ENCODE data around the gene SLC25A24. TPM values are rescaled to one million over a fixed set of nuclear protein-coding genes. Genes with fewer than 3 reads are reported as not detected.

SLC25A24 gene
- total RNA-seq, 1 donor from 2014 or later, result 46.9 TPM

- Mint-ChIP-seq H3K4me3 (ENCODE audit: low read depth) (no peak overlapping the region), H3K4me1 (ENCODE audit: low read depth) (peaks cover 4% of the 10 kb centered on the region), H3K36me3 (ENCODE audit: insufficient read depth) (no peaks in the 10 kb centered on the region), H3K27me3 (peaks cover 70% of the 10 kb centered on the region), H3K27ac (no peak overlapping the region), H3K9me3 (ENCODE audit: low read depth) (no peaks in the 10 kb centered on the region)
- DNase-seq (ENCODE audit: low spot score, unreplicated experiment), result no peak
- TF ChIP-seq, protein P1, sequence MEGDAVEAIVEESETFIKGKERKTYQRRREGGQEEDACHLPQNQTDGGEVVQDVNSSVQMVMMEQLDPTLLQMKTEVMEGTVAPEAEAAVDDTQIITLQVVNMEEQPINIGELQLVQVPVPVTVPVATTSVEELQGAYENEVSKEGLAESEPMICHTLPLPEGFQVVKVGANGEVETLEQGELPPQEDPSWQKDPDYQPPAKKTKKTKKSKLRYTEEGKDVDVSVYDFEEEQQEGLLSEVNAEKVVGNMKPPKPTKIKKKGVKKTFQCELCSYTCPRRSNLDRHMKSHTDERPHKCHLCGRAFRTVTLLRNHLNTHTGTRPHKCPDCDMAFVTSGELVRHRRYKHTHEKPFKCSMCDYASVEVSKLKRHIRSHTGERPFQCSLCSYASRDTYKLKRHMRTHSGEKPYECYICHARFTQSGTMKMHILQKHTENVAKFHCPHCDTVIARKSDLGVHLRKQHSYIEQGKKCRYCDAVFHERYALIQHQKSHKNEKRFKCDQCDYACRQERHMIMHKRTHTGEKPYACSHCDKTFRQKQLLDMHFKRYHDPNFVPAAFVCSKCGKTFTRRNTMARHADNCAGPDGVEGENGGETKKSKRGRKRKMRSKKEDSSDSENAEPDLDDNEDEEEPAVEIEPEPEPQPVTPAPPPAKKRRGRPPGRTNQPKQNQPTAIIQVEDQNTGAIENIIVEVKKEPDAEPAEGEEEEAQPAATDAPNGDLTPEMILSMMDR (IDR thresholded peaks at IDR 0.05; ENCODE audit: unreplicated experiment), result no peak
Measured at GRCh38 chr1:108120163-108120562, 80.0 kb downstream of the SLC25A24 start.

GRCh38 chr1:108119500-108119899 is 80.6 kb downstream of the SLC25A24 start:
- H3K4me1 Mint-ChIP-seq (ENCODE audit: low read depth), result peaks cover 1% of the 10 kb centered on the region
- TF ChIP-seq, protein P1 (IDR thresholded peaks at IDR 0.05; ENCODE audit: unreplicated experiment), result no peak
- H3K36me3 Mint-ChIP-seq (ENCODE audit: insufficient read depth), result no peaks in the 10 kb centered on the region
- no peaks in the 10 kb centered on the region for H3K9me3 Mint-ChIP-seq (ENCODE audit: low read depth)
- H3K27ac Mint-ChIP-seq, result no peak overlapping the region
- no peak overlapping the region for H3K4me3 Mint-ChIP-seq (ENCODE audit: low read depth)
- DNase-seq (ENCODE audit: low spot score, unreplicated experiment), result no peak
- peaks cover 66% of the 10 kb centered on the region for H3K27me3 Mint-ChIP-seq

- H3K27ac Mint-ChIP-seq, result no peak overlapping the region
- H3K36me3 Mint-ChIP-seq (ENCODE audit: insufficient read depth), result no peaks in the 10 kb centered on the region
- H3K9me3 Mint-ChIP-seq (ENCODE audit: low read depth), result no peaks in the 10 kb centered on the region
- peaks cover 55% of the 10 kb centered on the region for H3K27me3 Mint-ChIP-seq
- TF ChIP-seq, protein P1 (IDR thresholded peaks at IDR 0.05; ENCODE audit: unreplicated experiment), result no peak
- no peak for DNase-seq (ENCODE audit: low spot score, unreplicated experiment)
- no peak overlapping the region for H3K4me3 Mint-ChIP-seq (ENCODE audit: low read depth)
- no peaks in the 10 kb centered on the region for H3K4me1 Mint-ChIP-seq (ENCODE audit: low read depth)
Measured at GRCh38 chr1:108117945-108118902, 81.9 kb downstream of the SLC25A24 start.

DNA sequence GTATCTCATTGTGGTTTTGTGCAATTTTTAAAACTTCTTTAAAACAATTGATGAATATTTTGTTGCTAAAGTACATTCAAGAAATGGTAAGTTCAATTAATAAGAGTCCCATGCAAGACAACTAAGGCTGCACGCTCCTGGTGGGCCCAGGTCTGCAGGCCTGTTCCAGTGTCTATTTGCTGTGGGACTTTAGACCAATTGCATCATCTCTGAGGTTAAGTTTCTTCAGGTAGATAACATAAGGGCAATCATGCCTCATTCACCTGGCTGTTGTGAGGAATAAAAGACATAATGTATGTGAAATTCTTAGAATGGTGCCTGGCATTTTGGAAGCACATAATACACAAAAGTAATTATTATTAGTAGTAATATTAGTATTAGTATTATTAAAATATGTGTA is 82.9 kb downstream of the SLC25A24 start:
- Mint-ChIP-seq H3K27ac (no peak overlapping the region), H3K36me3 (ENCODE audit: insufficient read depth) (no peaks in the 10 kb centered on the region), H3K4me1 (ENCODE audit: low read depth) (no peaks in the 10 kb centered on the region), H3K9me3 (ENCODE audit: low read depth) (no peaks in the 10 kb centered on the region), H3K27me3 (peaks cover 45% of the 10 kb centered on the region), H3K4me3 (ENCODE audit: low read depth) (no peak overlapping the region)
- TF ChIP-seq, protein P1 (IDR thresholded peaks at IDR 0.05; ENCODE audit: unreplicated experiment), result no peak
- no peak for DNase-seq (ENCODE audit: low spot score, unreplicated experiment)

DNA sequence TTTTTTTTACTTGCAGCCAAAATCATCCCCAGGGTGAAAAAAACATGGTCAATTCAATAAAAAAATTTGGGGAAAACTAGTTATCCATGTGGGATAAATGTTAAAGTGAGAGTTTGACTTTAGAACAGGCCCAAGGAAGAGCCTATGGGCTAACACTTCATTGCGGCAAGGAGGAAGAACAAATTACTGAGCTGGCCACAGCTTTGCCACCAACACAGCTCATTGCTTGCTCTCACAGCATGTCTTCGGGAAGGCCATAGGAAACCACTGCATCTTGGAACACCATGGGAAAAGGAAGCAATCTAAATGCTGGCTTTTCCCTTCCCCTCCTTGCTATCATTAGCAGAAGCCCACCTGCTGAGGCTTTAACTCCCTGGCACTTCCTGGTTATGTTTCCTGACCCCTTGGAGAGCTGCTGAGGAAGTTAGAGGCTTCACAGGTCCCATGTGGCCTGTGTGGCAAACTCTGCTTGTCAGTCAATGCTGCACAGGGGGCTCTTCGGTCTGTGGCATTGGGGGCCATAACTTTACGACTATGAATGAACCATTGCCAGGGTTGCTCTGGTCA is 86.0 kb downstream of the SLC25A24 start:
- H3K4me3 Mint-ChIP-seq (ENCODE audit: low read depth), result no peak overlapping the region

More for the DNA sequence above, 86.0 kb downstream of the SLC25A24 start:
- Mint-ChIP-seq H3K36me3 (ENCODE audit: insufficient read depth) (no peaks in the 10 kb centered on the region), H3K4me1 (ENCODE audit: low read depth) (no peaks in the 10 kb centered on the region), H3K27ac (no peak overlapping the region), H3K9me3 (ENCODE audit: low read depth) (no peaks in the 10 kb centered on the region), H3K27me3 (peaks cover 20% of the 10 kb centered on the region)
- TF ChIP-seq, protein P1 (IDR thresholded peaks at IDR 0.05; ENCODE audit: unreplicated experiment), result no peak
- no peak for DNase-seq (ENCODE audit: low spot score, unreplicated experiment)

All from progenitor cell of endocrine pancreas (in vitro differentiated cells).